Measurements from ENCODE around the gene TTLL9. TPM values are rescaled to one million over a fixed set of nuclear protein-coding genes. Genes with fewer than 3 reads are reported as not detected.

Gene TTLL9
- total and polyA plus RNA-seq, 2 of the 13 experiments (the other 11 are each of a cell fraction or from before 2014, with no cell fraction given), result not detected

DNA sequence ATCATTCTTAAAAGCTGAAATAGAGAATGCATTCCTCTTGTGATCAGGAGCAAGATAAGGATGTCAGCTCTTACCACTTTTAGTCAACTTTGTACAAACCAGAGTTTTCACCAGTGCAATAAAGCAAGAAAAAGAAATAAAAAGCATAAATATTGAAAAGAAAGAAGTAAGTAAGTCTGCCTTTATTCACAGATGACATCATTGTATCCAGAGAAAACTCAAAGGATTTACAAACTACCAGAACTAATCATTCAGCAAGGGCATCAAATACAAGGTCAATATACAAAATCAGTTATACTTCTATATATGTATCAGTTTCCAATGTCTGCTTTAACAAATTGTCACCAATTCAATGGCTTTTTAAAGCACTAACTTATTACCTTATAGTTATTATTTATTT is 13.4 kb downstream of the TTLL9 start:
- no peak for DNase-seq (ENCODE audit: low spot score)
- H3K9me3 ChIP-seq (ENCODE audit: low read length), result no peaks in the 10 kb centered on the region
- ChIA-PET CTCF (ENCODE audit: low intra/inter-chr PET ratio, low total read pairs) (no interaction called here), POLR2A (no interaction called here)
- no peaks in the 10 kb centered on the region; a peak in 1 of 5 replicates for H3K27me3 ChIP-seq (ENCODE audit: control insufficient read depth in 1 of 2, insufficient read depth in 2 of 2, low read length in 2 of 2)
- H3K9ac ChIP-seq (ENCODE audit: insufficient read depth, low read depth, low read length), result no peak overlapping the region
- ATAC-seq, result no peak
- H3K36me3 ChIP-seq (replicated peaks in 1 of 2; ENCODE audit: control insufficient read depth in 1 of 2, insufficient read depth in 2 of 2, low read length in 2 of 2), result no peaks in the 10 kb centered on the region
- no TSS peak for BruUV-seq (replicated peaks)
- no peaks in the 10 kb centered on the region for H4K20me1 ChIP-seq (ENCODE audit: insufficient read depth, low read length)
- peaks cover 30% of the 10 kb centered on the region for H3K4me1 ChIP-seq (ENCODE audit: insufficient read depth, low read length)
- no peak for FAIRE-seq
- H2AFZ ChIP-seq (ENCODE audit: low read length), result no peak overlapping the region
- H3K79me2 ChIP-seq (ENCODE audit: insufficient read depth, low read length), result no peaks in the 10 kb centered on the region
- no peak overlapping the region for H3K4me2 ChIP-seq (ENCODE audit: low read depth, low read length)
- in situ Hi-C loops (cut with HindIII; ENCODE audit: extremely low pct_ligation_motif_present, low pct_unique_long_range_greater_than_20kb), result no loop called here
- no peak overlapping the region for H3K4me3 ChIP-seq (replicated peaks in 1 of 3; ENCODE audit: insufficient read depth in 1 of 3, low read depth in 2 of 3, low read length in 3 of 3)
- H3K27ac ChIP-seq (ENCODE audit: extremely low read length, insufficient read depth, low read length), result no peak overlapping the region
- peak; percentile 89 for TF ChIP-seq ATF7 (IDR thresholded peaks at IDR 0.05)
- no peak for TF ChIP-seq ATF7 (CRISPR knock-in tag; IDR thresholded peaks at IDR 0.05)
- no peak for TF ChIP-seq ZFY (CRISPR knock-in tag; IDR thresholded peaks at IDR 0.05)
- TF ChIP-seq, protein P1, sequence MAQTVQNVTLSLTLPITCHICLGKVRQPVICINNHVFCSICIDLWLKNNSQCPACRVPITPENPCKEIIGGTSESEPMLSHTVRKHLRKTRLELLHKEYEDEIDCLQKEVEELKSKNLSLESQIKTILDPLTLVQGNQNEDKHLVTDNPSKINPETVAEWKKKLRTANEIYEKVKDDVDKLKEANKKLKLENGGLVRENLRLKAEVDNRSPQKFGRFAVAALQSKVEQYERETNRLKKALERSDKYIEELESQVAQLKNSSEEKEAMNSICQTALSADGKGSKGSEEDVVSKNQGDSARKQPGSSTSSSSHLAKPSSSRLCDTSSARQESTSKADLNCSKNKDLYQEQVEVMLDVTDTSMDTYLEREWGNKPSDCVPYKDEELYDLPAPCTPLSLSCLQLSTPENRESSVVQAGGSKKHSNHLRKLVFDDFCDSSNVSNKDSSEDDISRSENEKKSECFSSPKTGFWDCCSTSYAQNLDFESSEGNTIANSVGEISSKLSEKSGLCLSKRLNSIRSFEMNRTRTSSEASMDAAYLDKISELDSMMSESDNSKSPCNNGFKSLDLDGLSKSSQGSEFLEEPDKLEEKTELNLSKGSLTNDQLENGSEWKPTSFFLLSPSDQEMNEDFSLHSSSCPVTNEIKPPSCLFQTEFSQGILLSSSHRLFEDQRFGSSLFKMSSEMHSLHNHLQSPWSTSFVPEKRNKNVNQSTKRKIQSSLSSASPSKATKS (CRISPR knock-in tag; IDR thresholded peaks at IDR 0.05), result no peak
- no peak for TF ChIP-seq ZFP62 (CRISPR knock-in tag; IDR thresholded peaks at IDR 0.05)
- no peak for TF ChIP-seq ATRX (CRISPR knock-in tag; IDR thresholded peaks at IDR 0.05; ENCODE audit: borderline replicate concordance)
- TF ChIP-seq GFI1 (CRISPR knock-in tag; IDR thresholded peaks at IDR 0.05; ENCODE audit: borderline replicate concordance), result no peak
- no peak for TF ChIP-seq ZNF564 (CRISPR knock-in tag; IDR thresholded peaks at IDR 0.05)
- no peak for TF ChIP-seq SIN3A (IDR thresholded peaks at IDR 0.05; ENCODE audit: borderline replicate concordance, low read depth, low read length)
- intact Hi-C loops (cut with micrococcal nuclease; ENCODE audit: unreplicated experiment), result no loop called here

All from HepG2 (cell line).